Parathyroid adenoma (tissue), 2 donors: ENCODE results near the gene NRXN3.

ENCODE experiments used
- H2AFZ ChIP-seq: fragments of 300-600 bp; sonication (generic); one replicate; pipeline ENCODE4 v1.7.0; 2017; ENCODE audit warnings: antibody characterized with exemption, mild to moderate bottlenecking
- H3K27ac ChIP-seq: fragments of 300-600 bp; sonication (generic); one replicate; pipeline ENCODE4 v1.7.0; 2017
- H3K27me3 ChIP-seq: fragments of 300-600 bp; sonication (generic); one replicate; pipeline ENCODE4 v1.7.0; 2017; ENCODE audit warnings: low read length; ENCODE audit not compliant: control insufficient read depth, insufficient read depth
- H3K36me3 ChIP-seq: fragments of 300-600 bp; sonication (generic); one replicate; pipeline ENCODE4 v1.7.0; 2017; ENCODE audit warnings: low read length; ENCODE audit not compliant: control insufficient read depth, insufficient read depth
- H3K4me1 ChIP-seq: fragments of 300-600 bp; sonication (generic); one replicate; pipeline ENCODE4 v1.7.0; 2017; ENCODE audit warnings: control low read depth
- H3K4me2 ChIP-seq: fragments of 300-600 bp; sonication (generic); one replicate; pipeline ENCODE4 v1.7.0; 2017; ENCODE audit warnings: low read length
- H3K4me3 ChIP-seq: fragments of 300-600 bp; sonication (generic); one replicate; pipeline ENCODE4 v1.7.0; 2017; ENCODE audit warnings: low read depth, low read length
- H3K79me2 ChIP-seq: fragments of 300-600 bp; sonication (generic); one replicate; pipeline ENCODE4 v1.7.0; 2017; ENCODE audit warnings: control low read depth
- H3K9ac ChIP-seq: fragments of 300-600 bp; sonication (generic); one replicate; pipeline ENCODE4 v1.7.0; 2017; ENCODE audit warnings: mild to moderate bottlenecking
- H3K9me3 ChIP-seq: fragments of 300-600 bp; sonication (generic); one replicate; pipeline ENCODE4 v1.7.0; 2017; ENCODE audit warnings: low read length; ENCODE audit not compliant: control insufficient read depth
- TF ChIP-seq, protein P1 (sequence below): fragments of 300-600 bp; sonication (generic); IDR thresholded peaks from one replicate; pipeline ENCODE4 v1.7.0; 2017; ENCODE audit warnings: antibody characterized with exemption, mild to moderate bottlenecking
- donor health status: primary hyperparathyroidism.

Gene NRXN3

DNA sequence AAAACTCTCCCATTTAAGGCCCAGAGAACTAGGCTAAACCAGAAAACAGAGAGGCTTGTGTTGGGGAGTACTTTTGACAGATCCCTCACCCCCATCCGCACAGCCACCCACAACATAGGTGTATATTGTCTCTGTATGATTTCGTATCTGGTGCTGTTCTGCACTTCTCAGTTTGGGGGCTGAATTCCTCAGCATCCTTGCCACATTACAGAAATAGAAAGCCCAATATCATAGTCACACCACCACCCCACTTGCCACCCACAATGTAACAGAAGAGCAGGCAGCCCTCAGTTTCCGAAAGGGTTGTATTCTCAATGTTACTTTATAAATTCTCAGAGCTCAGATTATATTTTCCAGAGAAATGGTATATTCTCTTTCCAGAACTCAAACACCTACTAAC, 1090.2 kb downstream of the NRXN3 start:
- Histone ChIP-seq H3K4me3 (no peak overlapping the region), H3K4me1 (peaks cover 15% of the 10 kb centered on the region), H3K36me3 (no peaks in the 10 kb centered on the region), H3K27ac (no peak overlapping the region), H2AFZ (no peak overlapping the region), H3K79me2 (no peaks in the 10 kb centered on the region), H3K9me3 (no peaks in the 10 kb centered on the region), H3K9ac (no peak overlapping the region), H3K27me3 (no peaks in the 10 kb centered on the region), H3K4me2 (no peak overlapping the region)
- TF ChIP-seq, protein P1, sequence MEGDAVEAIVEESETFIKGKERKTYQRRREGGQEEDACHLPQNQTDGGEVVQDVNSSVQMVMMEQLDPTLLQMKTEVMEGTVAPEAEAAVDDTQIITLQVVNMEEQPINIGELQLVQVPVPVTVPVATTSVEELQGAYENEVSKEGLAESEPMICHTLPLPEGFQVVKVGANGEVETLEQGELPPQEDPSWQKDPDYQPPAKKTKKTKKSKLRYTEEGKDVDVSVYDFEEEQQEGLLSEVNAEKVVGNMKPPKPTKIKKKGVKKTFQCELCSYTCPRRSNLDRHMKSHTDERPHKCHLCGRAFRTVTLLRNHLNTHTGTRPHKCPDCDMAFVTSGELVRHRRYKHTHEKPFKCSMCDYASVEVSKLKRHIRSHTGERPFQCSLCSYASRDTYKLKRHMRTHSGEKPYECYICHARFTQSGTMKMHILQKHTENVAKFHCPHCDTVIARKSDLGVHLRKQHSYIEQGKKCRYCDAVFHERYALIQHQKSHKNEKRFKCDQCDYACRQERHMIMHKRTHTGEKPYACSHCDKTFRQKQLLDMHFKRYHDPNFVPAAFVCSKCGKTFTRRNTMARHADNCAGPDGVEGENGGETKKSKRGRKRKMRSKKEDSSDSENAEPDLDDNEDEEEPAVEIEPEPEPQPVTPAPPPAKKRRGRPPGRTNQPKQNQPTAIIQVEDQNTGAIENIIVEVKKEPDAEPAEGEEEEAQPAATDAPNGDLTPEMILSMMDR, result no peak

DNA sequence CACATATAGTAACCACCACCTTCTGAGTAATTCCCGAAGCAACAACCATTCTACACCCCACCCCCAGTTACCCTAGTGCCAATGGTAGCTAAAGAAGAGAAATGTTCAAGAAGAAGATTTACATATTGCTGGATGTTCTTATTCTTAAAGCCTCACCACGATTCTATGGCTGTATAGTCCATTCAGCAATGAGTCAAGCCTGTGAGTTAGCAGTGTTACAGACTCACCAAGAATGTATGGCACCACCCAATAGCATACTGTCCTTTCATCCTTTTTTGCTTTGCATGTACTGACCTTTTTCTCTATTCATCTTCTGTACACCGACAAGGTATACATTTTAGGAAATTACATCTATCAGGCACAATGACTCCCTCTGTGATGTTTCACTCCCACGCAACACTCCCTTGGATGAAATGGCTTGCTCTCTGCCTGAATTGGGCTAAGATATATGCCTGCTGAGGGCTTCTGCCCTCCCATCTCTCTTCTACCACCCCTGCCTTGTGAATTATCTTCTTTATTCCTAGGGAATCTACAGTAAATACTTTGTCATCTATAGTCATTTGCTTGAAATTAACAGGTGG, 1095.3 kb downstream of the NRXN3 start:
- H2AFZ ChIP-seq, result no peak overlapping the region
- no peaks in the 10 kb centered on the region for H3K36me3 ChIP-seq
- H3K4me2 ChIP-seq, result no peak overlapping the region
- no peaks in the 10 kb centered on the region for H3K79me2 ChIP-seq
- TF ChIP-seq, protein P1, result no peak
- H3K4me3 ChIP-seq, result no peak overlapping the region
- no peaks in the 10 kb centered on the region for H3K4me1 ChIP-seq
- H3K9me3 ChIP-seq, result no peaks in the 10 kb centered on the region
- H3K9ac ChIP-seq, result no peak overlapping the region
- no peaks in the 10 kb centered on the region for H3K27me3 ChIP-seq
- H3K27ac ChIP-seq, result no peak overlapping the region

DNA sequence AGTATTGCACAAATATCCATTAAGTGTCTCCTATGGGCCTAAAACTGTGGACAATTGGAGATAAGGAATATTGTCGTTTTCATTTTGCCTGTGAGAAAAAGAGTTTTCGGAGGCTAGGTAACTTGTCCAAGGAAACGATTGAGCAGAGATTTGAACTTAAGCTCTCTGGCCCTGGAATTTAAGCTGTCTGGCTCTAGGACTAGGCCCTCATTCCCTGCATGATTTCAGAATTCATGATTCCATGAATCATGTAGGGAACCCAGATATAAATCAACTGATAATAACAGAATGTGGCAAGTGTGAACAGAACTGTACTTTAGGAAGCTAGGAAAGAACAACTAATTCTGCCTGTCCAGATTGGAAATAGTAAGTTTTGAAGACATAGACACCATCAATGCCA, 1100.2 kb downstream of the NRXN3 start:
- Histone ChIP-seq H3K4me2 (no peak overlapping the region), H3K27me3 (no peaks in the 10 kb centered on the region), H3K4me3 (no peak overlapping the region), H3K9me3 (no peaks in the 10 kb centered on the region), H3K79me2 (no peaks in the 10 kb centered on the region), H3K4me1 (no peaks in the 10 kb centered on the region), H3K9ac (no peak overlapping the region), H3K27ac (no peak overlapping the region), H2AFZ (no peak overlapping the region), H3K36me3 (no peaks in the 10 kb centered on the region)
- TF ChIP-seq, protein P1, result no peak

DNA sequence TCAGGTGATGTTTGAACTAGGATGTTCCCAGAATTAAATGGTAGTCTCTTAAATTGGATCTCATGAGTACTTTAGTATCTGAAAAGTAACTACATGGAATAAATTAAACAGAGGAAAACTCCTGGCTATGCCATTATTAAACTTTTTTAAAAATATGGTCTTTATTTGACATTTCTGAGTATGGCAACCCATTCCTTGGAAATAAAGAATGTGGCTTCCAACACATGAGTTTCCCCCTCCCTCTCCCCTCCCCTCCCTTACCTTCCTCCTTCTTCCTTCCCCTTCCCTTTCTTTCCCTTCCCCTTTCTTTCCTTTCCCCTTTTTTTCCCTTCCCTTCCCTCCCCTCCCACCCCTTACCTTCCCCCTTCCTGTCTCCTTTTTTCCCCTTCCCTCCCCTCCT, 1100.9 kb downstream of the NRXN3 start:
- no peak overlapping the region for H3K9ac ChIP-seq
- TF ChIP-seq, protein P1, result no peak
- H3K27me3 ChIP-seq, result no peaks in the 10 kb centered on the region

DNA sequence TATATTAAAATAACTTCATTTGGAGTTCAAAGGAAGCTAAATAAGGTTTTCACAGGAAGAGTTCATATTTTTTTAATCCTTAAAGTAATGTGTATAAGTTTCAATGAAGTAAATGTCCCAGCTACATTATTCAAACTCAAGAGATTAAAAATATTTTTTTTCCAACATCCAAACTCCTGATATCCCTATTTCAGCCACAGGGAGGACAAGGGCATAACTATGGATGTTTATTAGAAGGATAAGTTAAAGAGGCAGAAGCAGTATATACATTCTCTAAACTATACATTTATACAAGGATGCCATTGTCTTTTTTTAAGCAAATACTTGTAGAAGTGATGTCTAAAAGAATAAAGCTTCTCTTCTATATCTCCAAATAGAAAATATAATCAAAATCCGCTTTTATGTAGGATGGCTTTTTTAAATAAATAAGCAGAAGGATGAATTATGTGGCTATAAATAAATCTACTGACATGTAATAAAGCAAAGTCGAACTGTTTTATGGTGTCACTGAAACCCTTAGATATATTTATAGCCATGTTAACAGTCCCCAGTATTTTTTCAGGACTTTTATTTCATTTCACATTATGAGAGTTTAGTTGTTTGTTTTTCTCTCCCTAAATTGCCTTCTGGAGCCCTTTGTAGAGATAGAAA, 1104.6 kb downstream of the NRXN3 start:
- Histone ChIP-seq H3K9ac (no peak overlapping the region), H3K4me2 (no peak overlapping the region), H3K36me3 (no peaks in the 10 kb centered on the region), H3K27me3 (no peaks in the 10 kb centered on the region), H3K79me2 (no peaks in the 10 kb centered on the region), H3K4me3 (no peak overlapping the region), H3K9me3 (no peaks in the 10 kb centered on the region), H2AFZ (peak overlapping the region; percentile 17), H3K27ac (no peak overlapping the region), H3K4me1 (peaks cover 3% of the 10 kb centered on the region)
- TF ChIP-seq, protein P1, result peak; percentile 20

More for the DNA sequence above, 1100.9 kb downstream of the NRXN3 start:
- H2AFZ ChIP-seq, result no peak overlapping the region
- no peak overlapping the region for H3K27ac ChIP-seq
- no peaks in the 10 kb centered on the region for H3K4me1 ChIP-seq
- no peaks in the 10 kb centered on the region for H3K36me3 ChIP-seq
- H3K4me3 ChIP-seq, result no peak overlapping the region
- no peak overlapping the region for H3K4me2 ChIP-seq
- no peaks in the 10 kb centered on the region for H3K9me3 ChIP-seq
- H3K79me2 ChIP-seq, result no peaks in the 10 kb centered on the region
